Central memory CD8-positive, alpha-beta T cell (primary cell): ENCODE measurements around the gene PROM2.

Experiments used
- ATAC-seq: fragments of 150-1000 bp; cut with Tn5 transposase; replicated peaks from 2 replicates; pipeline ENCODE4 v1.10.0; 2022; ENCODE audit warnings: mild to moderate bottlenecking, moderate FRiP score, moderate number of reproducible peaks; ENCODE audit not compliant: poor library complexity, severe bottlenecking; ENCODE audit errors: extremely low read depth
- DNase-seq, 2 donors: peaks; one replicate each; pipeline ENCODE4 v3.0.0; 2021; ENCODE audit warnings: low spot score in 2 of 2
- H3K27ac Mint-ChIP-seq: one replicate; pipeline ENCODE4 v1.8.0; 2022; ENCODE audit warnings: low read depth, mild to moderate bottlenecking, moderate library complexity, mixed read lengths
- H3K27me3 Mint-ChIP-seq: one replicate; pipeline ENCODE4 v1.8.0; 2022; ENCODE audit warnings: mixed read lengths
- H3K36me3 Mint-ChIP-seq: one replicate; pipeline ENCODE4 v1.8.0; 2022; ENCODE audit warnings: mild to moderate bottlenecking, moderate library complexity, mixed read lengths; ENCODE audit not compliant: insufficient read depth
- H3K4me1 Mint-ChIP-seq: one replicate; pipeline ENCODE4 v1.8.0; 2022; ENCODE audit warnings: mixed read lengths
- H3K4me3 Mint-ChIP-seq: one replicate; pipeline ENCODE4 v1.8.0; 2022; ENCODE audit warnings: mild to moderate bottlenecking, moderate library complexity, mixed read lengths
- H3K9me3 Mint-ChIP-seq: one replicate; pipeline ENCODE4 v1.8.0; 2022; ENCODE audit warnings: mixed read lengths

The PROM2 gene

GRCh38 chr2:95337829-95338228 lies 63.6 kb downstream of the PROM2 start:
- Mint-ChIP-seq H3K4me3 (no peak overlapping the region), H3K36me3 (no peaks in the 10 kb centered on the region)

More at GRCh38 chr2:95337829-95338228, 63.6 kb downstream of the PROM2 start:
- Mint-ChIP-seq H3K27ac (no peak overlapping the region), H3K27me3 (peaks cover 21% of the 10 kb centered on the region), H3K4me1 (no peaks in the 10 kb centered on the region), H3K9me3 (no peaks in the 10 kb centered on the region)
- no peak for ATAC-seq
- DNase-seq: no peak
